Tibial nerve (tissue), 4 donors: ENCODE results near the gene SMAD5.

Experiments
- EP300 ChIP-seq, 2 donors: sonication (generic); formaldehyde crosslinking; IDR thresholded peaks; one replicate each; pipeline ENCODE4 v1.6.1; 2017; ENCODE audit warnings: antibody characterized with exemption in 2 of 2, mild to moderate bottlenecking in 1 of 2
- POLR2A ChIP-seq, 2 donors: fragments of 450-650 bp; IDR thresholded peaks; one replicate each; pipeline ENCODE4 v1.6.1; 2017; ENCODE audit warnings: antibody characterized with exemption in 2 of 2, mild to moderate bottlenecking in 2 of 2, moderate library complexity in 2 of 2
- TF ChIP-seq, protein P1 (sequence below), 5 experiments: fragments of 200-600 bp in 3 of 5; fragments of 450-650 bp in 2 of 5; sonication (generic) in 3 of 5; IDR thresholded peaks; one replicate each; pipeline ENCODE4 v1.5.1; 2016 to 2019; ENCODE audit warnings: antibody characterized with exemption in 5 of 5, mild to moderate bottlenecking in 3 of 5, moderate library complexity in 2 of 5

DNA sequence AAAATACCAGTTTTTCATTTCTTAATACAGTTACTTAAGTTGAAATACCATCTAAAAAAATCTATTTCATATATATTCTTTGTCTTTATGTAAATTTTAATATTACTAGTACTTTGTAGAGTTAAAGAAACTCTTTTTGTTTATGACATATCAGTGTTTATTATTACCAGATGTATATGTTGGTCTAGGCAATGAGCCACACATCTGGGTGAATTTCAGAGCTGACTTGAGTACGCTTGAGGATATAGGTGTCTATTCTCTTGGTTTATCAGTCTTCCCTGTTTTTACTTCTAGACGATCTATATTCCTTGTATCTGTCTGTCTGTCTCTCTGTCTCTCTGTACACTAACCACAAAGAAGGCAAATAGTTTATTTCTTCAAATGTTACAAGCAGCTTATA lies 2.9 kb downstream of the SMAD5 start:
- TF ChIP-seq, protein P1, sequence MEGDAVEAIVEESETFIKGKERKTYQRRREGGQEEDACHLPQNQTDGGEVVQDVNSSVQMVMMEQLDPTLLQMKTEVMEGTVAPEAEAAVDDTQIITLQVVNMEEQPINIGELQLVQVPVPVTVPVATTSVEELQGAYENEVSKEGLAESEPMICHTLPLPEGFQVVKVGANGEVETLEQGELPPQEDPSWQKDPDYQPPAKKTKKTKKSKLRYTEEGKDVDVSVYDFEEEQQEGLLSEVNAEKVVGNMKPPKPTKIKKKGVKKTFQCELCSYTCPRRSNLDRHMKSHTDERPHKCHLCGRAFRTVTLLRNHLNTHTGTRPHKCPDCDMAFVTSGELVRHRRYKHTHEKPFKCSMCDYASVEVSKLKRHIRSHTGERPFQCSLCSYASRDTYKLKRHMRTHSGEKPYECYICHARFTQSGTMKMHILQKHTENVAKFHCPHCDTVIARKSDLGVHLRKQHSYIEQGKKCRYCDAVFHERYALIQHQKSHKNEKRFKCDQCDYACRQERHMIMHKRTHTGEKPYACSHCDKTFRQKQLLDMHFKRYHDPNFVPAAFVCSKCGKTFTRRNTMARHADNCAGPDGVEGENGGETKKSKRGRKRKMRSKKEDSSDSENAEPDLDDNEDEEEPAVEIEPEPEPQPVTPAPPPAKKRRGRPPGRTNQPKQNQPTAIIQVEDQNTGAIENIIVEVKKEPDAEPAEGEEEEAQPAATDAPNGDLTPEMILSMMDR (IDR thresholded peaks at IDR 0.05) = no peak
- TF ChIP-seq EP300 (IDR thresholded peaks at IDR 0.05) = no peak
- TF ChIP-seq POLR2A (IDR thresholded peaks at IDR 0.05) = no peak
